Muscle layer of colon (tissue), 2 donors: ENCODE results near the gene RPS4Y2.

ENCODE experiments used
- H3K27ac ChIP-seq: one replicate; pipeline ENCODE4 v1.7.0; 2013; ENCODE audit warnings: low read depth, mild to moderate bottlenecking, low read length, moderate library complexity
- H3K27me3 ChIP-seq, 2 donors: one replicate each; pipeline ENCODE4 v1.7.0; 2013; ENCODE audit warnings: low read length in 2 of 2, mild to moderate bottlenecking in 2 of 2; ENCODE audit not compliant: insufficient read depth in 2 of 2, control insufficient read depth in 1 of 2
- H3K36me3 ChIP-seq: one replicate; pipeline ENCODE4 v1.7.0; 2013; ENCODE audit warnings: mild to moderate bottlenecking, low read length; ENCODE audit not compliant: insufficient read depth
- H3K4me1 ChIP-seq: one replicate; pipeline ENCODE4 v1.7.0; 2013; ENCODE audit warnings: mild to moderate bottlenecking, low read length; ENCODE audit not compliant: insufficient read depth
- H3K4me3 ChIP-seq, 2 donors: one replicate each; pipeline ENCODE4 v1.7.0; 2013; ENCODE audit warnings: low read length in 2 of 2, low read depth in 1 of 2, mild to moderate bottlenecking in 1 of 2, moderate library complexity in 1 of 2
- H3K9ac ChIP-seq: one replicate; pipeline ENCODE4 v1.7.0; 2013; ENCODE audit warnings: low read length
- H3K9me3 ChIP-seq: one replicate; pipeline ENCODE4 v1.7.0; 2013; ENCODE audit warnings: mild to moderate bottlenecking, low read length
- donor health status: abdominal sarcoma.
- donor health status: Adenocarcinoma of cecum.

The RPS4Y2 gene

GRCh38 chrY:20755808-20756207 lies at the start of gene RPS4Y2:
Gene RPS4Y2 (plus strand): TSS chrY:20756108. CDS start chrY:20756164, 56 bp downstream.
- Histone ChIP-seq H3K36me3 (no peaks in the 10 kb centered on the region), H3K27me3 (no peaks in the 10 kb centered on the region), H3K4me3 (no peak within 1 kb of the TSS), H3K27ac (no peak within 1 kb of the TSS), H3K9ac (no peak within 1 kb of the TSS), H3K9me3 (no peaks in the 10 kb centered on the region), H3K4me1 (no peaks in the 10 kb centered on the region)

DNA sequence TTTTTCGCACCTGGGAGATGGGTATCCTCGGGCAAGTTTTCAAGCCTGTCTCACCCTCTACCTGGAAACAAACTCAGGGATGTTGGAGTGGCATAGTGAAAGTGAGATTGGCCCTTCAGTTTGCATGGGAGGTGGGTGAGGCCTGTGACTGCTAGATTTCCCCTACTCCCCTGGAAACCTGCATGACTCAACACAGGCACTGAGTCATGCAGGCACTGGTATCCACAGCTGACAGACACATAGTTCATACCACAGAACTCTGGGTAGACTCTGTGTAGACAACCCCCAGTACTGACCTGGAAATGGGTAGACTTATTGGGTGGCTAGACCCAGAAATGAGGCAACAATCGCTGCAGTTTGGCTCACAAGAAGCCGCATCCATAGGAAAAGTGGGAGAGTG lies 41.5 kb upstream of the RPS4Y2 start:
- Histone ChIP-seq H3K9me3 (no peaks in the 10 kb centered on the region), H3K4me3 (no peak overlapping the region), H3K27me3 (no peaks in the 10 kb centered on the region), H3K27ac (no peak overlapping the region), H3K4me1 (no peaks in the 10 kb centered on the region), H3K9ac (no peak overlapping the region), H3K36me3 (no peaks in the 10 kb centered on the region)

GRCh38 chrY:20726184-20726907 lies 29.6 kb upstream of the RPS4Y2 start:
- Histone ChIP-seq H3K27me3 (no peaks in the 10 kb centered on the region), H3K4me3 (no peak overlapping the region), H3K4me1 (no peaks in the 10 kb centered on the region), H3K9me3 (no peaks in the 10 kb centered on the region), H3K9ac (no peak overlapping the region), H3K36me3 (no peaks in the 10 kb centered on the region), H3K27ac (no peak overlapping the region)

- Histone ChIP-seq H3K4me3 (no peak overlapping the region), H3K9ac (no peak overlapping the region), H3K4me1 (no peaks in the 10 kb centered on the region), H3K36me3 (no peaks in the 10 kb centered on the region), H3K27ac (no peak overlapping the region), H3K27me3 (no peaks in the 10 kb centered on the region), H3K9me3 (no peaks in the 10 kb centered on the region)
Measured at GRCh38 chrY:20735200-20735599, 20.7 kb upstream of the RPS4Y2 start.

DNA sequence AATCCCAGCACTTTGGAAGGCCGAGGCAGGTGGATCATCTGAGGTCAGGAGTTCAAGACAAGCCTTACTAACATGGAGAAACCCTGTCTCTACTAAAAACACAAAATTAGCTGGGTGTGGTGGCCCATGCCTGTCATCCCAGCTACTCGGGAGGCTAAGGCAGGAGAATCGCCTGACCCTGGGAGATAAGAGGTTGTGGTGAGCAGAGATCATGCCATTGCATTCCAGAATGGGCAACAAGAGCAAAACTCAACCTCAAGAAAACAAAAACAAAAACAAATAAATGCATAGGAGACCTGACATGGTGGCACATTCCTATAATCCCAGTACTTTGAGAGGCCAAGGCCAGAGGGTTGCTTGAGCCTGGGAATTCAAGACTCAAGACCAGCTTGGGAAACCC lies 16.1 kb upstream of the RPS4Y2 start:
- Histone ChIP-seq H3K4me1 (no peaks in the 10 kb centered on the region), H3K4me3 (no peak overlapping the region), H3K9ac (no peak overlapping the region), H3K27ac (no peak overlapping the region), H3K36me3 (no peaks in the 10 kb centered on the region), H3K9me3 (no peaks in the 10 kb centered on the region), H3K27me3 (no peaks in the 10 kb centered on the region)

GRCh38 chrY:20740609-20741008 lies 15.3 kb upstream of the RPS4Y2 start:
- Histone ChIP-seq H3K27ac (no peak overlapping the region), H3K36me3 (no peaks in the 10 kb centered on the region), H3K4me3 (no peak overlapping the region), H3K27me3 (no peaks in the 10 kb centered on the region), H3K9ac (no peak overlapping the region), H3K4me1 (no peaks in the 10 kb centered on the region), H3K9me3 (no peaks in the 10 kb centered on the region)

DNA sequence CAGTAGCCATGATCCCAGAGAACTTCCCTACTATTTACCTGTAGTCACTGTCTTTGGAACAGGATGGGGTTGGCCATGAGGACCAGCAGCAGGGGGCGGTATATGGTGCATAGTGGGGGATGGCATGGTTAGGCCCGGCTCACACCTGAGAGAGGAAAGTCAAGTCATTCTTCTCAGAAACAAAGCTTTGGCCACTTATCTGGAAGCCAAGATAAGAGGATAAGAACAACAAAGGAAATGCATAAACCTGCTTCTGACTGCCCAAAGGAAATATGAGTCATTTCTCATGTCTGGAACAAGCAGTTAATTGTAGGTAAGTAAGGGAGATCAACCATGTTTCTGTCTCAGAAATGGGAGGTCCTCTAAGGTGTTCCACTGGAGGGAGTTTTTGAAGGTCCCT lies 10.8 kb upstream of the RPS4Y2 start:
- Histone ChIP-seq H3K36me3 (no peaks in the 10 kb centered on the region), H3K9me3 (no peaks in the 10 kb centered on the region), H3K4me3 (no peak overlapping the region), H3K9ac (no peak overlapping the region), H3K27me3 (no peaks in the 10 kb centered on the region), H3K4me1 (no peaks in the 10 kb centered on the region), H3K27ac (no peak overlapping the region)

- Histone ChIP-seq H3K9me3 (no peaks in the 10 kb centered on the region), H3K9ac (no peak overlapping the region), H3K36me3 (no peaks in the 10 kb centered on the region), H3K4me3 (no peak overlapping the region), H3K27ac (no peak overlapping the region), H3K4me1 (no peaks in the 10 kb centered on the region), H3K27me3 (no peaks in the 10 kb centered on the region)
Measured at GRCh38 chrY:20746919-20747318, 9.0 kb upstream of the RPS4Y2 start.

- Histone ChIP-seq H3K9ac (no peak overlapping the region), H3K27me3 (no peaks in the 10 kb centered on the region), H3K36me3 (no peaks in the 10 kb centered on the region), H3K4me1 (no peaks in the 10 kb centered on the region), H3K9me3 (no peaks in the 10 kb centered on the region), H3K4me3 (no peak overlapping the region), H3K27ac (no peak overlapping the region)
Measured at GRCh38 chrY:20763869-20764268, 8.0 kb downstream of the RPS4Y2 start.

- Histone ChIP-seq H3K27ac (no peak overlapping the region), H3K27me3 (no peaks in the 10 kb centered on the region), H3K36me3 (no peaks in the 10 kb centered on the region), H3K4me3 (no peak overlapping the region), H3K9me3 (no peaks in the 10 kb centered on the region), H3K9ac (no peak overlapping the region), H3K4me1 (no peaks in the 10 kb centered on the region)
Measured at GRCh38 chrY:20765117-20765516, 9.2 kb downstream of the RPS4Y2 start.

- Histone ChIP-seq H3K4me1 (no peaks in the 10 kb centered on the region), H3K27me3 (no peaks in the 10 kb centered on the region), H3K27ac (no peak overlapping the region)
Measured at GRCh38 chrY:20770755-20771154, 14.8 kb downstream of the RPS4Y2 start.

GRCh38 chrY:20776104-20776503 lies 20.2 kb downstream of the RPS4Y2 start:
- no peaks in the 10 kb centered on the region for H3K27me3 ChIP-seq
- H3K27ac ChIP-seq: no peak overlapping the region
- H3K9me3 ChIP-seq: no peaks in the 10 kb centered on the region
- no peak overlapping the region for H3K9ac ChIP-seq
- H3K4me1 ChIP-seq: no peaks in the 10 kb centered on the region
- H3K36me3 ChIP-seq: no peaks in the 10 kb centered on the region
- H3K4me3 ChIP-seq: no peak overlapping the region

More at GRCh38 chrY:20770755-20771154, 14.8 kb downstream of the RPS4Y2 start:
- Histone ChIP-seq H3K36me3 (no peaks in the 10 kb centered on the region), H3K9me3 (no peaks in the 10 kb centered on the region), H3K9ac (no peak overlapping the region), H3K4me3 (no peak overlapping the region)
